DOHH2 (cell line): ENCODE data around the gene DCHS2.

ENCODE experiments used
- CTCF ChIP-seq: fragments of 200-600 bp; sonication (generic); IDR thresholded peaks from one replicate; pipeline ENCODE4 v1.5.1; 2014; ENCODE audit warnings: antibody characterized with exemption, mild to moderate bottlenecking, low read depth, low read length; ENCODE audit not compliant: poor library complexity, severe bottlenecking
- EZH2phosphoT487 ChIP-seq: fragments of 200-600 bp; sonication (generic); IDR thresholded peaks from 2 replicates; pipeline ENCODE4 v1.6.1; 2017; ENCODE audit warnings: borderline replicate concordance, mild to moderate bottlenecking, antibody characterized with exemption, low read length, moderate library complexity, mixed read lengths

- no peak for TF ChIP-seq EZH2phosphoT487
- no peak for TF ChIP-seq CTCF
Measured at GRCh38 chr4:154414796-154415195, 76.8 kb downstream of the DCHS2 start.
